GM23248 (cell line): Measurements from ENCODE around the gene SCRN2.

ENCODE experiments used
- EZH2 ChIP-seq: fragments of 200-600 bp; sonication (generic); IDR thresholded peaks from 2 replicates; pipeline ENCODE4 v1.6.1; 2018; ENCODE audit warnings: antibody characterized with exemption, mild to moderate bottlenecking; ENCODE audit not compliant: insufficient read depth, poor library complexity, severe bottlenecking
- EZH2phosphoT487 ChIP-seq: fragments of 200-600 bp; sonication (generic); IDR thresholded peaks from 2 replicates; pipeline ENCODE4 v1.6.1; 2018; ENCODE audit warnings: antibody characterized with exemption, moderate library complexity, mild to moderate bottlenecking, low read depth; ENCODE audit not compliant: insufficient read depth

- no peak for TF ChIP-seq EZH2
- no peak for TF ChIP-seq EZH2phosphoT487
Observed at GRCh38 chr17:47844814-47845715, 4.0 kb upstream of the SCRN2 start.
